T-cell (primary cell): ENCODE measurements around the gene NOD2. TPM values are rescaled to one million over a fixed set of nuclear protein-coding genes. Genes with fewer than 3 reads are reported as not detected.

Experiments used
- ATAC-seq, 4 experiments: fragments of 200-7000 bp in 3 of 4; fragments of 150-1000 bp in 1 of 4; cut with Tn5 transposase; replicated peaks in 1 of 4; 1 replicate in 3 of 4; 2 replicates in 1 of 4; pipeline ENCODE4 v1.10.0; 2021; ENCODE audit warnings: moderate library complexity in 3 of 4, mild to moderate bottlenecking in 2 of 4, moderate number of reproducible peaks in 1 of 4
- CTCF ChIA-PET, 2 donors: fragments of 300-600 bp; sonication (Branson Sonifier 250); formaldehyde crosslinking; loops; one replicate each; lab custom pipeline; 2022; ENCODE audit warnings: antibody characterized with exemption in 2 of 2; lab: Charles Lee
- POLR2A ChIA-PET, 2 donors: fragments of 300-600 bp; sonication (Branson Sonifier 250); formaldehyde crosslinking; loops; one replicate each; lab custom pipeline; 2022; ENCODE audit warnings: antibody characterized with exemption in 2 of 2; lab: Charles Lee
- DNase-seq, 35 experiments: peaks; one replicate each; pipeline versions ENCODE4 v3.0.0 to v3.0.0-alpha.2; 2013 to 2023
- H3K27ac ChIP-seq: one replicate; pipeline ENCODE4 v1.5.1; 2013; ENCODE audit warnings: low read length
- H3K27me3 ChIP-seq, 2 experiments: replicated peaks in 1 of 2; 1 replicate in 1 of 2; 2 replicates in 1 of 2; pipeline versions ENCODE4 v1.6.1 to v1.7.0; 2013; ENCODE audit warnings: low read length in 1 of 2, mixed read lengths in 1 of 2; ENCODE audit not compliant: control insufficient read depth in 2 of 2, insufficient read depth in 2 of 2; ENCODE audit errors: extremely low read depth in 1 of 2
- H3K36me3 ChIP-seq, 2 donors: 1 replicate in 1 of 2; 2 replicates in 1 of 2; pipeline versions ENCODE4 v1.6.1 to v1.7.0; 2013; ENCODE audit warnings: low read length in 1 of 2; ENCODE audit not compliant: control insufficient read depth in 2 of 2, insufficient read depth in 1 of 2; ENCODE audit errors: extremely low read depth in 1 of 2
- H3K4me1 ChIP-seq, 2 experiments: 1 replicate in 1 of 2; 2 replicates in 1 of 2; pipeline versions ENCODE4 v1.6.1 to v1.7.0; 2013; ENCODE audit warnings: low read length in 2 of 2, mixed read lengths in 1 of 2; ENCODE audit not compliant: insufficient read depth in 2 of 2, control insufficient read depth in 1 of 2; ENCODE audit errors: extremely low read depth in 1 of 2
- H3K4me3 ChIP-seq, 2 donors: 1 replicate in 1 of 2; 2 replicates in 1 of 2; pipeline versions ENCODE4 v1.5.1 to v1.7.0; 2013; ENCODE audit warnings: mild to moderate bottlenecking in 2 of 2, low read length in 1 of 2, moderate library complexity in 1 of 2; ENCODE audit not compliant: control insufficient read depth in 1 of 2; ENCODE audit errors: extremely low read depth in 1 of 2
- H3K9me3 ChIP-seq: 2 replicates; pipeline ENCODE4 v1.7.0; 2013
- H3K27ac Mint-ChIP-seq, 2 donors: one replicate each; pipeline ENCODE4 v1.8.0; 2020 to 2021; ENCODE audit warnings: mild to moderate bottlenecking in 2 of 2, mixed read lengths in 2 of 2
- H3K27me3 Mint-ChIP-seq, 2 donors: one replicate each; pipeline ENCODE4 v1.8.0; 2021 to 2022; ENCODE audit warnings: mixed read lengths in 2 of 2
- H3K36me3 Mint-ChIP-seq: one replicate; pipeline ENCODE4 v1.8.0; 2021; ENCODE audit warnings: mixed read lengths
- H3K4me1 Mint-ChIP-seq, 3 donors: one replicate each; pipeline ENCODE4 v1.8.0; 2020 to 2022; ENCODE audit warnings: mixed read lengths in 3 of 3, mild to moderate bottlenecking in 1 of 3
- H3K4me3 Mint-ChIP-seq, 3 donors: one replicate each; pipeline ENCODE4 v1.8.0; 2020 to 2022; ENCODE audit warnings: mild to moderate bottlenecking in 3 of 3, mixed read lengths in 3 of 3, moderate library complexity in 3 of 3
- H3K9me3 Mint-ChIP-seq, 3 donors: one replicate each; pipeline ENCODE4 v1.8.0; 2020 to 2022; ENCODE audit warnings: mixed read lengths in 3 of 3
- WGBS: methylation state at CpG from one replicate; pipeline ENCODE4 v1.1.5; 2013; ENCODE audit warnings: missing lambda C conversion rate; ENCODE audit not compliant: insufficient coverage; 5-methylcytosine and 5-hydroxymethylcytosine counted together
- total RNA-seq, 35 experiments: library from RNA in 6 of 35; stranded (reverse) in 6 of 35; fragments of 120-200 nt in 1 of 35; gene quantifications; one replicate each; pipeline versions ENCODE4 v1.2.1 to v1.2.4 and lab custom pipeline; 2013 to 2026

The NOD2 gene
- total RNA-seq, 5 donors from 2014 or later (not counting 1 experiment from before 2014, with no cell fraction given), result 2.4 to 7.6 (median 3.1) TPM

DNA sequence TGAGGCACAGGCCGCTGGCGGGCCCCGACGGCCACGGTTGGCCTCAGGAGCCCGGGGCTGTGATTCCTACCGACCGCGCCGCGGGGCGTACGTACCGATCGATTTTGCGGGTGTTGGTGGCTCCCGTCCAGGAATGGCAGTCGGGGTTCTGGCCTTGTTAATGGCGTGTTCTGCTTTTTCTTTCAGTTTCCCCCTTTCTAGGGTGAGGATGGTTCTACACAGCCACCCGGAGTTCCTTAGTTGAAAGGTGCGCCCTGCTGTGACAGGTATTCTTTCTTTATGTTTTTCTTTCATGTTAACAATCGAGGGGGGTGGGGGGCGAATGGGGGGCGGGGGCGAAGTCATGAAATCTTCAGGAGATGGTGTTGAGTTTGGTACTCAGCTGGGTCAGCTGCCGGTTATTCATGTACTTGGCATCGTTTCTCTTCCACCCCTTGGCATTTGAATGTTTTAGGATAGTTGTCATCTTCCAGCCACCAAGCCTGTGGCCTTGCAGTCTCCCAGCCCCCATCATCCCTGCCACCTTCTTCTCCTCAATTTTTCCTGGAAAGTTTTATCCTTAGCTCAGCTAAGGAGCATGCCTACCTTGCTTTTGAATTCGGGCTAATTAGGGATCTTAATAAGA lies 49.3 kb downstream of the NOD2 start:
- Mint-ChIP-seq H3K27me3 (no peaks in the 10 kb centered on the region), H3K4me3 (peak overlapping the region; percentile 93 to 98 (median 95)), H3K9me3 (no peaks in the 10 kb centered on the region), H3K36me3 (peaks cover 31% of the 10 kb centered on the region), H3K4me1 (peaks cover 47 to 65% (median 55%) of the 10 kb centered on the region in 3 donors), H3K27ac (peak overlapping the region; percentile 97 to 98)
- Histone ChIP-seq H3K9me3 (no peaks in the 10 kb centered on the region), H3K36me3 (peaks cover 0 to 2% of the 10 kb centered on the region in 2 donors), H3K27me3 (no peaks in the 10 kb centered on the region), H3K4me3 (peak overlapping the region; percentile 95 to 99), H3K4me1 (peaks cover 17 to 32% of the 10 kb centered on the region in 2 experiments), H3K27ac (peak overlapping the region; percentile 100)
- ChIA-PET POLR2A (no interaction called here), CTCF (interaction anchor here (0.8 to 1.3 kb wide), 3 partner anchors 28 to 373 kb away, joined by 3 to 4 read pairs (median 3); no protein-coding TSS in a partner anchor)
- DNase-seq (peak in 34 of 35 experiments; percentile 23 to 80 (median 46)), ATAC-seq (peak in 3 of 4 experiments; percentile 1 to 4 (median 4))
- 1% methylated on average over 15 of the region's 28 CpGs for WGBS

DNA sequence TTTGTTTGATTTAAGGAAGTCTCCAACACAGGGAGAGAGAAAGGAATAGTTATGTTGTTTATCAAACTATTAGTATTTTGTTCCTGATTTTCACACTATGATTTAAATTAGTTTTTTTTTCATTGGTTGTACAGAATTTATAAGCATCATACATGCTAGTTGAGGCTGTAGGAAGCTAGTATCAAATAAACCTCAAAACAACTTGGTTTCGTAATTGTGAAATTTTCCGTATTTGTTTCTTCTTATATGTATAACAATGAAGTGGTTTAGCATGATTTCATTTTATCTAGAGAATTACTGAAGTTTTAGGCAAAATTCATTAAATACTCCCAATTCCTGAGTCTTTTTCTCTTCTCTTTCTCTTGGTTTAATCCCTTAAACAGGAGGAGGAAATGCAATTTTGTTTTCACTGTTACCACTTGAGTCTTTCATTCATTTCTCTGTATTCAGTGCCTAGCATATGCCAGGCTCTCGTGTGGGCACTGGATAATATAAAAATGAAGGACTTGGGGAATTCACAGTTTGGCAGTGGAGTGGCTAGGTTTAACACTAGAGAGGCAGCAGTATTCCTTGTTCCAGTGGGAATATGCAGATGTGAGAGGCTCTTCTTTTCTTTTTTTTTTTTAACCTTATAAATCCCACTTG lies 50.3 kb downstream of the NOD2 start:
- Histone ChIP-seq H3K9me3 (no peaks in the 10 kb centered on the region), H3K4me3 (peak overlapping the region; percentile 95 to 99), H3K36me3 (peaks cover 0 to 2% of the 10 kb centered on the region in 2 donors), H3K4me1 (peaks cover 18 to 40% of the 10 kb centered on the region in 2 experiments), H3K27me3 (no peaks in the 10 kb centered on the region), H3K27ac (peak overlapping the region; percentile 100)
- ChIA-PET POLR2A (interaction anchor here (0.6 to 1.3 kb wide), 7 partner anchors 13 to 718 kb away, joined by 3 to 6 read pairs (median 3); partner anchors contain the start of gene CNEP1R1 (in 1 of the 2)), CTCF (interaction anchor here (0.6 to 4.9 kb wide), 15 partner anchors 7 to 719 kb away, joined by 3 to 52 read pairs (median 4); partner anchors contain the start of gene CNEP1R1 (in 1 of the 2))
- H3K36me3 Mint-ChIP-seq, result peaks cover 31% of the 10 kb centered on the region
- no CpG with 5 or more reads among the region's 3 CpGs for WGBS
- peaks cover 55 to 68% (median 61%) of the 10 kb centered on the region in 3 donors for H3K4me1 Mint-ChIP-seq
- ATAC-seq (no peak), DNase-seq (no peak)
- H3K27me3 Mint-ChIP-seq, result no peaks in the 10 kb centered on the region
- peak overlapping the region; percentile 97 to 98 for H3K27ac Mint-ChIP-seq
- H3K9me3 Mint-ChIP-seq, result no peaks in the 10 kb centered on the region
- H3K4me3 Mint-ChIP-seq, result peak overlapping the region; percentile 93 to 98 (median 95)

DNA sequence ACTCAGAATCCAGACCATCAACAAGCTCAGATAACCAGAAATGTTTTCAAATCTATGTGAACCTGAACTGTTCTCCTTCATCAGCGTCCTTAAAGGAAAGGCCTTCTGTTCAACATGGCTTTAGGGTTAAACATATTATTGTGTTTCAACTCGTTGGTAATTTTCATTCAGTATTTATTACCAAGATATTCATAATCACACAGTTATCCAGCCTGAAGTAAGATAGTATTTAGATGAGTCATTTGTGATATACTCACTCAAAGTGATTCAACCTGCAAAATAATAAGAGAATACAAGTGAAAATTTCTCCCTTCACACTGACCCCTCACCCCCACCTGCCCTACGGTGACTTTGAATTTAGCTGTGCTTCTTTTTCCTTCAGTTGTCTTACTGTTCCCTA lies 51.5 kb downstream of the NOD2 start:
- Mint-ChIP-seq H3K9me3 (no peaks in the 10 kb centered on the region), H3K27ac (peak overlapping the region; percentile 97 to 98), H3K4me1 (peaks cover 64 to 72% (median 71%) of the 10 kb centered on the region in 3 donors), H3K4me3 (peak overlapping the region; percentile 93 to 98 (median 95)), H3K27me3 (no peaks in the 10 kb centered on the region), H3K36me3 (peaks cover 34% of the 10 kb centered on the region)
- no CpG with 5 or more reads among the region's 3 CpGs for WGBS
- peaks cover 22 to 51% of the 10 kb centered on the region in 2 experiments for H3K4me1 ChIP-seq
- ATAC-seq (no peak), DNase-seq (peak in 1 of 35 experiments; percentile 12)
- peak overlapping the region; percentile 100 for H3K27ac ChIP-seq
- H3K4me3 ChIP-seq, result peak overlapping the region; percentile 60 to 99
- peaks cover 0 to 5% of the 10 kb centered on the region in 2 donors for H3K36me3 ChIP-seq
- no peaks in the 10 kb centered on the region for H3K27me3 ChIP-seq
- ChIA-PET CTCF (interaction anchor here (0.7 to 4.9 kb wide), 16 partner anchors 9 to 720 kb away, joined by 3 to 52 read pairs (median 4); partner anchors contain the start of genes CNEP1R1 (in 1 of the 2) and SNX20 (in 1 of the 2)), POLR2A (interaction anchor here (0.6 to 1.3 kb wide), 6 partner anchors 11 to 720 kb away, joined by 3 to 6 read pairs (median 3); partner anchors contain the start of genes CNEP1R1 (in 1 of the 2) and SNX20 (in 1 of the 2))
- no peaks in the 10 kb centered on the region for H3K9me3 ChIP-seq

DNA sequence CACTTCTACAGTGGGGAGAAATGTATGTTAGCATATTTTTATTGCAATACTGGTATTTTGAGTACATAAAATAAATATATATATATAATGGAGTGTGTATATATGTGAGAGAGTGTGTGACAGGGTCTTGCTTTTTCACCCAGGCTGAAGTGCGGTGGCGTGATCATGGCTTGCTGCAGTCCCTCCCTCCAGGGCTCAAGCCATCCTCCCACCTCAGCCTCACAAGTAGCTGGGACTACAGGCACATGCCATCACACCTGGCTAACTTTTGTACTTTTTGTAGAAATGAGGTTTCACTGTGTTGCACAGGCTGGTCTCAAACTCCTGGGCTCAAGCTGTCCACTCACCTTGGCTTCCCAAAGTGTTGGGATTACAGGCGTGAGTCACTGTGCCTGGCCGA lies 52.5 kb downstream of the NOD2 start:
- DNase-seq, result no peak
- H3K4me1 Mint-ChIP-seq, result peaks cover 69 to 74% (median 72%) of the 10 kb centered on the region in 3 donors
- H3K27me3 ChIP-seq, result no peaks in the 10 kb centered on the region
- POLR2A ChIA-PET, result interaction anchor here (0.6 to 1.3 kb wide), 10 partner anchors 11 to 593 kb away, joined by 3 to 7 read pairs (median 3); partner anchors contain the start of genes SNX20 (in 1 of the 2) and TENT4B (in 1 of the 2)
- peaks cover 22 to 58% of the 10 kb centered on the region in 2 experiments for H3K4me1 ChIP-seq
- peaks cover 40% of the 10 kb centered on the region for H3K36me3 Mint-ChIP-seq
- peaks cover 0 to 14% of the 10 kb centered on the region in 2 donors for H3K36me3 ChIP-seq
- H3K4me3 Mint-ChIP-seq, result peak overlapping the region; percentile 93 to 98 (median 95)
- no peak for ATAC-seq
- peak overlapping the region; percentile 60 to 99 for H3K4me3 ChIP-seq
- CTCF ChIA-PET, result interaction anchor here (0.6 to 4.9 kb wide), 16 partner anchors 25 to 722 kb away, joined by 3 to 52 read pairs (median 6); partner anchors contain the start of gene SNX20 (in 1 of the 2)
- H3K27ac ChIP-seq, result peak overlapping the region; percentile 100
- H3K9me3 Mint-ChIP-seq, result no peaks in the 10 kb centered on the region
- WGBS, result no CpG with 5 or more reads among the region's 4 CpGs
- no peaks in the 10 kb centered on the region for H3K9me3 ChIP-seq
- H3K27me3 Mint-ChIP-seq, result no peaks in the 10 kb centered on the region
- peak overlapping the region; percentile 97 to 98 for H3K27ac Mint-ChIP-seq

DNA sequence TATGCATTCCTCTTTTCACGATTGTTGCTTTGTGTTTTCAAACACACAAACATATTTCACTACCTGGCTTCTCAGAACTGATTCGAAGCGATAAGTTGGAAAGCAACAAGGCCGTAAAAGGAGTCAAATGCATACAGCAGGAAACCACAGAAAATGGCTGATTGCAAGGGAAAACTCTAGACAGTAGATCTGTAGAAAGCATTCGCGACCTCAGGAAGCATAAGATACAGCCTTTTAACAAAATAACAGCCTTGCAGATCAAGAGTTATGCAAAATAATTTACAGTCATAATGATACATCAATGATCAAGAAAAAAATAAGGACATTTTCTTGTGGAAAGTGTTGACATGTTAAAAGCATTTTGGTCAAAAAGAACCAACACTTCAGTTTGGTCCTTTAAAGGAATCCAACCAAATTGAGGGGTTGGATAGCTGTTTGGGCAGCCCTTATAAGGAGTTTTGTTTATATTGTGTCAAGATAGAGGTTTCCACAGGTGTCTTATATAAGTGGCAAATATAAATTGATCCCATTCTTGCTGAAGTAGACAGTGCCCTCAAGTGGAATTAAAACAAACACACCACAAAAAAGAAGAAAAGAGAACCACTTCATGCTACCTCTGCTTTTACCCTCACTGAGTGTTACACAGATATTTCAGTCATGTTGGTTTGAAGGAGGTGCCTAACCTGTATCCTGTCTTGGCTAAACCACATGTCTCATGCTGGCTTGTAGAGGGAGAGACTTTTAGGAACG lies 54.0 kb downstream of the NOD2 start:
- Histone ChIP-seq H3K4me1 (peaks cover 16 to 62% of the 10 kb centered on the region in 2 experiments), H3K4me3 (peak overlapping the region; percentile 15 to 37), H3K27me3 (no peaks in the 10 kb centered on the region), H3K27ac (peak overlapping the region; percentile 100), H3K9me3 (no peaks in the 10 kb centered on the region), H3K36me3 (peaks cover 0 to 22% of the 10 kb centered on the region in 2 donors)
- Mint-ChIP-seq H3K36me3 (peaks cover 48% of the 10 kb centered on the region), H3K27ac (peak overlapping the region; percentile 95 to 97), H3K4me3 (peak overlapping the region; percentile 72 to 98 (median 81)), H3K9me3 (no peaks in the 10 kb centered on the region), H3K27me3 (no peaks in the 10 kb centered on the region), H3K4me1 (peaks cover 71 to 77% (median 76%) of the 10 kb centered on the region in 3 donors)
- DNase-seq (peak in 13 of 35 experiments; percentile 7 to 77 (median 30)), ATAC-seq (peak; percentile 74 to 79 (median 77))
- CTCF ChIA-PET, result interaction anchor here (0.8 to 4.9 kb wide), 24 partner anchors 11 to 723 kb away, joined by 3 to 52 read pairs (median 4); partner anchors contain the start of gene SNX20 (in 1 of the 2)
- 0% methylated on average over 4 of the region's 7 CpGs for WGBS
- POLR2A ChIA-PET, result interaction anchor here in 1 of 2 donors (0.6 to 0.7 kb wide), 2 partner anchors 23 to 66 kb away, joined by 4 read pairs; partner anchors contain the start of gene SNX20
